ENCODE data around the gene PPL. TPM values are rescaled to one million over a fixed set of nuclear protein-coding genes. Genes with fewer than 3 reads are reported as not detected.

PPL gene
- total and polyA plus RNA-seq, 2 of the 13 experiments (the other 11 are each of a cell fraction or from before 2014, with no cell fraction given) = 5.7 to 6.6 TPM

DNA sequence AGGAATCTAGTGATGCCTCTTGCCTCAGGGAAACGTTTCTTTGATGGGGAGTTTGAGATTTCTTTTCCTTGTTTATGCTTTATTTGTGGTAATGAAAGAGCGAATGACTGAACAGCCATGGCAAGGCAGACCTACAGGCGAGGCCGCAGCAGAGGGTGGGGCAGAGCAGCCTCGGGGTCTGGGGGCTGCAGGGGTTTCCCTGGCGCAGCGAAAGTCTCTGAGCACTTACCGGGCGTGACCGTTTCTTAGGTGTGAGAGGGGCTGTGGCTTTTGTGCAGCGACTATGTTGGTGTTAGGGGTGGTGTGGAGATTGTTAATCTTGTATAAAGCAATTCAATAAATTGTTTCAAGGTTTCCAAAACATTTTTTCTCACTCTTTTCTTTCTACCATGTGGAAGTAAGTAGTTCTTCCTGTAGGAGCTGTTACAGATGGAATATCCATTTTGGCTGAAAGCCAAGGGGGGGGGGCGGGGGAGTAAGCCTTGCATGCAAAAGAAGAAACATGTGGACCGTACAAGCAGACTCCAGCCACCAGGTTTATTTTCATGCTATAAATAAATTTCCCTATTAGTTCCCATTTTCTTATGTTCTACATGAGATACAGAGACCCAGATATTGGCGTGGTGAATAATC, 54.8 kb downstream of the PPL start:
- Histone ChIP-seq H3K27me3 (ENCODE audit: control insufficient read depth in 1 of 2, insufficient read depth in 2 of 2, low read length in 2 of 2) (no peaks in the 10 kb centered on the region), H3K4me1 (ENCODE audit: insufficient read depth, low read length) (no peaks in the 10 kb centered on the region), H3K4me3 (replicated peaks in 1 of 3; ENCODE audit: insufficient read depth in 1 of 3, low read depth in 2 of 3, low read length in 3 of 3) (no peak overlapping the region), H3K9ac (ENCODE audit: insufficient read depth, low read depth, low read length) (no peak overlapping the region), H3K27ac (ENCODE audit: extremely low read length, insufficient read depth, low read length) (no peak overlapping the region), H3K36me3 (replicated peaks in 1 of 2; ENCODE audit: control insufficient read depth in 1 of 2, insufficient read depth in 2 of 2, low read length in 2 of 2) (peaks cover 32 to 85% of the 10 kb centered on the region in 2 experiments), H2AFZ (ENCODE audit: low read length) (no peak overlapping the region), H3K9me3 (ENCODE audit: low read length) (no peaks in the 10 kb centered on the region), H3K4me2 (ENCODE audit: low read depth, low read length) (no peak overlapping the region), H3K79me2 (ENCODE audit: insufficient read depth, low read length) (no peaks in the 10 kb centered on the region), H4K20me1 (ENCODE audit: insufficient read depth, low read length) (no peaks in the 10 kb centered on the region; the same call in 1 of the 2 replicates)
- DNase-seq (ENCODE audit: low spot score) = no peak
- no peak for FAIRE-seq
- 88% methylated on average over 14 of the region's 14 CpGs for WGBS (ENCODE audit: low lambda C conversion rate)
- no TSS peak for BruUV-seq (replicated peaks)
- intact Hi-C loops (cut with micrococcal nuclease; ENCODE audit: unreplicated experiment) (no loop called here), in situ Hi-C loops (cut with HindIII; ENCODE audit: extremely low pct_ligation_motif_present, low pct_unique_long_range_greater_than_20kb) (no loop called here)
- ChIA-PET POLR2A (no interaction called here), CTCF (ENCODE audit: low intra/inter-chr PET ratio, low total read pairs) (no interaction called here)
- TF ChIP-seq, protein P1, sequence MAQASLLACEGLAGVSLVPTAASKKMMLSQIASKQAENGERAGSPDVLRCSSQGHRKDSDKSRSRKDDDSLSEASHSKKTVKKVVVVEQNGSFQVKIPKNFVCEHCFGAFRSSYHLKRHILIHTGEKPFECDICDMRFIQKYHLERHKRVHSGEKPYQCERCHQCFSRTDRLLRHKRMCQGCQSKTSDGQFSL (CRISPR knock-in tag; IDR thresholded peaks at IDR 0.05) = 0 out of 2 replicates have a peak, but pooled peaks have one; percentile 28
- TF ChIP-seq MATR3 (CRISPR knock-in tag; IDR thresholded peaks at IDR 0.05) = no peak
- no peak for ATAC-seq

DNA sequence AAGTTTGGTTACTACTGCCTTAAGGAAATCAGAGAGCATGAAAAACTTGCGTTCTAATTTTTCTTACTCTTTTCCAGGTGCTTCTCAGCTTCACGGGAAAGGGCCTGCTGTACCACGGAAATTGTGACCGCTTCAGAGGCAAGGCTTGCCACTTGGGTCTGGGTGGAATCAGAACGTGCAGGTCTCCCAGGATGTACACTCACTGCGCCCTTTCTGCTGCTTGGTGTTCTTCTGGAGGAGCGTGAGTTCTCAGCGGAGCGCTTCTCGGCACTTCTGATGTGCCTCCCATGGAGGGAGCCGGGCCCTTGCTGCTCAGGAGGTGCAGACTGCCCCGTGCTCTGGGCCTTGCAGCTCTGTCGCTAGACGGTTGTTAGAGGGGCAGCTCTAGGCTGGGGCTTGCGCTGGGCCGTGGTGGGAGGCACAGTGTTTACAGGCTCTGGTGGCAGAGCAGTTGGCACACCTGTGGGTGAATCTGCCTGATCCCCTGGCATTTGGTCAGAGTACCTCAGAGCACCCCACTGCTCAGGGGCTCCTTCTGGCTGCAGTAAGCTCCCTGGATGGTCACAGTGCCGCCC, 56.9 kb downstream of the PPL start:
- Histone ChIP-seq H3K36me3 (replicated peaks in 1 of 2; ENCODE audit: control insufficient read depth in 1 of 2, insufficient read depth in 2 of 2, low read length in 2 of 2) (peaks cover 41 to 88% of the 10 kb centered on the region in 2 experiments), H3K4me3 (replicated peaks in 1 of 3; ENCODE audit: insufficient read depth in 1 of 3, low read depth in 2 of 3, low read length in 3 of 3) (no peak overlapping the region), H3K4me2 (ENCODE audit: low read depth, low read length) (no peak overlapping the region), H3K9me3 (ENCODE audit: low read length) (no peaks in the 10 kb centered on the region), H4K20me1 (ENCODE audit: insufficient read depth, low read length) (no peaks in the 10 kb centered on the region; the same call in 1 of the 2 replicates), H3K27me3 (ENCODE audit: control insufficient read depth in 1 of 2, insufficient read depth in 2 of 2, low read length in 2 of 2) (no peaks in the 10 kb centered on the region), H3K27ac (ENCODE audit: extremely low read length, insufficient read depth, low read length) (no peak overlapping the region), H2AFZ (ENCODE audit: low read length) (no peak overlapping the region), H3K4me1 (ENCODE audit: insufficient read depth, low read length) (no peaks in the 10 kb centered on the region), H3K79me2 (ENCODE audit: insufficient read depth, low read length) (no peaks in the 10 kb centered on the region), H3K9ac (ENCODE audit: insufficient read depth, low read depth, low read length) (no peak overlapping the region)
- POLR2A ChIA-PET = no interaction called here
- 95% methylated on average over 14 of the region's 17 CpGs for whole genome bisulfite sequencing (ENCODE audit: low lambda C conversion rate)
- no TSS peak for BruUV-seq (replicated peaks)
- TF ChIP-seq, protein P2, sequence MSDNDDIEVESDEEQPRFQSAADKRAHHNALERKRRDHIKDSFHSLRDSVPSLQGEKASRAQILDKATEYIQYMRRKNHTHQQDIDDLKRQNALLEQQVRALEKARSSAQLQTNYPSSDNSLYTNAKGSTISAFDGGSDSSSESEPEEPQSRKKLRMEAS (IDR thresholded peaks at IDR 0.05) = no peak
- TF ChIP-seq DPF2 (CRISPR knock-in tag; IDR thresholded peaks at IDR 0.05; ENCODE audit: borderline replicate concordance, low read depth) = no peak
- TF ChIP-seq AGO2 (optimal IDR thresholded peaks at IDR 0.05; ENCODE audit: low read depth, low read length) = peak; percentile 46
- CTCF ChIA-PET (ENCODE audit: low intra/inter-chr PET ratio, low total read pairs) = no interaction called here
- FAIRE-seq (no peak), DNase-seq (ENCODE audit: low spot score) (no peak), ATAC-seq (no peak)
- in situ Hi-C loops (cut with HindIII; ENCODE audit: extremely low pct_ligation_motif_present, low pct_unique_long_range_greater_than_20kb) (no loop called here), intact Hi-C loops (cut with micrococcal nuclease; ENCODE audit: unreplicated experiment) (no loop called here)

Data from HepG2 (cell line).